PC-3 (cell line): Measurements from ENCODE around the gene UQCR10. TPM values are rescaled to one million over a fixed set of nuclear protein-coding genes. Genes with fewer than 3 reads are reported as not detected.
A peak's percentile ranks its signal among the peaks of the same experiment; 100 is the strongest.

Experiments
- ATAC-seq: fragments of 200-7000 bp; cut with Tn5 transposase; 2 replicates; pipeline ENCODE4 v1.9.1; 2020; ENCODE audit warnings: mild to moderate bottlenecking, moderate library complexity
- Bru-seq: library from RNA; stranded (reverse); fragments of 400-500 nt; gene quantifications from one replicate; lab custom pipeline; 2021; lab: Mats Ljungman, UMichigan
- BruChase-seq, 2 experiments: library from RNA; stranded (reverse); fragments of 400-500 nt; gene quantifications; one replicate each; lab custom pipeline; 2021; lab: Mats Ljungman, UMichigan
- BruUV-seq: library from RNA; stranded (reverse); fragments of 400-500 nt; replicated peaks from 2 replicates; lab custom pipeline; 2021; lab: Mats Ljungman, UMichigan
- CTCF ChIA-PET: fragments of 300-600 bp; sonication (Branson Sonifier 250); formaldehyde crosslinking; loops from one replicate; lab custom pipeline; 2022; ENCODE audit warnings: antibody characterized with exemption; lab: Charles Lee
- POLR2A ChIA-PET: fragments of 300-600 bp; sonication (Branson Sonifier 250); formaldehyde crosslinking; loops from one replicate; lab custom pipeline; 2022; ENCODE audit warnings: antibody characterized with exemption; ENCODE audit not compliant: unreplicated experiment; lab: Charles Lee
- DNase-seq: peaks from one replicate; pipeline ENCODE4 v3.0.0-alpha.2; 2015
- H2AFZ ChIP-seq: fragments of 300-600 bp; sonication (generic); 2 replicates; pipeline ENCODE4 v1.6.0; 2016; ENCODE audit warnings: antibody characterized with exemption, low read length
- H3F3A ChIP-seq: fragments of 300-600 bp; sonication (generic); one replicate; pipeline ENCODE4 v1.6.0; 2017; ENCODE audit warnings: antibody characterized with exemption, low read length, control low read depth, mild to moderate bottlenecking; ENCODE audit not compliant: unreplicated experiment
- H3K27ac ChIP-seq: fragments of 300-600 bp; sonication (generic); 2 replicates; pipeline ENCODE4 v1.5.1; 2016; ENCODE audit warnings: mild to moderate bottlenecking, low read length
- H3K27me3 ChIP-seq: fragments of 300-600 bp; sonication (generic); 2 replicates; pipeline ENCODE4 v1.6.1; 2016; ENCODE audit warnings: low read length, mixed read lengths
- H3K36me3 ChIP-seq: fragments of 300-600 bp; sonication (generic); 2 replicates; pipeline ENCODE4 v1.6.1; 2016; ENCODE audit warnings: low read depth, mixed run types, low read length, mixed read lengths
- H3K4me1 ChIP-seq: fragments of 300-600 bp; sonication (generic); 2 replicates; pipeline ENCODE4 v1.5.1; 2016; ENCODE audit warnings: low read length; ENCODE audit not compliant: insufficient read depth
- H3K4me2 ChIP-seq: fragments of 300-600 bp; sonication (generic); 2 replicates; pipeline ENCODE4 v1.6.0; 2016; ENCODE audit warnings: low read length
- H3K4me3 ChIP-seq: fragments of 300-600 bp; sonication (generic); 2 replicates; pipeline ENCODE4 v1.5.1; 2016; ENCODE audit warnings: mild to moderate bottlenecking, low read length, mixed read lengths
- H3K79me2 ChIP-seq: fragments of 300-600 bp; sonication (generic); 2 replicates; pipeline ENCODE4 v1.6.1; 2017; ENCODE audit warnings: low read length, mixed read lengths
- H3K9ac ChIP-seq: fragments of 300-600 bp; sonication (generic); 2 replicates; pipeline ENCODE4 v1.6.0; 2016; ENCODE audit warnings: mild to moderate bottlenecking, low read length
- H3K9me2 ChIP-seq: fragments of 300-600 bp; sonication (generic); replicated peaks from 2 replicates; pipeline ENCODE4 v1.6.1; 2016; ENCODE audit warnings: mixed run types, low read length, mixed read lengths
- H3K9me3 ChIP-seq: fragments of 300-600 bp; sonication (generic); 2 replicates; pipeline ENCODE4 v1.6.1; 2016; ENCODE audit warnings: low read length, mixed read lengths
- H4K20me1 ChIP-seq: fragments of 300-600 bp; sonication (generic); 2 replicates; pipeline ENCODE4 v1.6.1; 2016; ENCODE audit warnings: low read length, mixed read lengths
- EZH2 ChIP-seq: fragments of 300-600 bp; sonication (generic); IDR thresholded peaks from one replicate; pipeline ENCODE4 v1.6.1; 2017; ENCODE audit warnings: antibody characterized with exemption, mild to moderate bottlenecking, low read length; ENCODE audit not compliant: unreplicated experiment
- EZH2phosphoT487 ChIP-seq: fragments of 300-600 bp; sonication (generic); IDR thresholded peaks from 2 replicates; pipeline ENCODE4 v1.6.1; 2018; ENCODE audit warnings: mild to moderate bottlenecking, antibody characterized with exemption, low read length, borderline replicate concordance
- intact Hi-C: fragments of 100-400 bp; cut with micrococcal nuclease; formaldehyde crosslinking; loops from 2 replicates; pipeline ENCODE4 v1.9.0; 2023
- long read RNA-seq: library from polyadenylated mRNA; unstranded; transcript quantifications from one replicate; pipeline ENCODE4 v2.0.0, GENCODE V29; 2021; ENCODE audit not compliant: unreplicated experiment
- total RNA-seq: library from RNA; depleted of rRNA; stranded (reverse); fragments of >200 nt; gene quantifications from 2 replicates; pipeline ENCODE4 v1.2.3, GENCODE V29; 2014; rRNA removed
- TF ChIP-seq, protein P1 (sequence below): fragments of 300-600 bp; sonication (generic); conservative IDR thresholded peaks from 2 replicates; pipeline ENCODE4 v1.5.1; 2017; ENCODE audit warnings: antibody characterized with exemption, low read depth, mild to moderate bottlenecking, low read length

The UQCR10 gene
- 116 and 196 TPM in 2 replicates for total RNA-seq
- percentile 94 among the genes with signal in this experiment for Bru-seq, nascent RNA
- percentile 98 among the genes with signal in this experiment for BruChase-seq, experiment 1, labeled RNA remaining after a 6-hour chase
- BruChase-seq, experiment 2, labeled RNA remaining after a 2-hour chase, result percentile 86 among the genes with signal in this experiment
- long read RNA-seq, transcript UQCR10-201 (2 exons, 916 nt), result major isoform, 120 of 215 reads
- long read RNA-seq, transcript UQCR10-202 (2 exons, 584 nt), result minor isoform, 39 of 215 reads
- long read RNA-seq, partial matches to known transcripts, result 54 of 215 reads
- long read RNA-seq, other reads (novel, unspliced or antisense), result 2 of 215 reads

DNA sequence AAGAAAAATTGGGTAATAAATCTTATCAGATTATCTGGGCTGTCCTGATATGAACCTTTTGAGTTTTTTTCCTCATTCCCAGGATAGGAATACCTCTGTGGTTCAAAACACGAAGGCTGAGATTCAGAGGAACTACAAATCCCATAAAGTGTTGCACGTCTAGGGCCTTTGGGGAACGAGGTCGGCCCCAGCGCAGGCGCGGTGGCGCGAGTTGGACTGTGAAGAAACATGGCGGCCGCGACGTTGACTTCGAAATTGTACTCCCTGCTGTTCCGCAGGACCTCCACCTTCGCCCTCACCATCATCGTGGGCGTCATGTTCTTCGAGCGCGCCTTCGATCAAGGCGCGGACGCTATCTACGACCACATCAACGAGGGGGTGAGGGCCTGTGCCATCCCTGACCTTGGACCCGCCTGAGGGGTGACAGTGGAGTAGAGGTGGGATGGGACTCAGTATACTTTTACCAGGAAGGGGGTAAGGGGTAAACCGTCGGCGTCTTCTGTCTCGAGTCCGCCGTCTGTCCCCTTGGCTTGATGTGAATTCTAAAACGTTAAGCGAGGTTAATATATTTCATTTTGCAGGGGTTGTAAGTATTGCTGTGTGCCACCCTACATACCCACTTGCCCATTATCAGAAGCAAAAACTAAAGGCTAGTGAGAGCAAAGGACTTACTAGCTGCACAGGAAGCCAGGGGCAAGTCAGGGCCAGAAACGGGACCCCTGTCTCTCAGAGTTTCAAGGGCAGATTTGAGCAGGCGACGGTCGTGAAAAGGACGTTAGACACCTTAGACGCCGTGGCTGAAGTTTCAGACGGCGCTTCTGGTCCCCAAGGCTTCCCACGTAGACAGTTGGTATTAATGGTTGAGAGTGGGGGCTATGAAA, at the start of gene UQCR10:
Gene UQCR10 (plus strand): TSS at position 199 of the 881 bp plus-strand sequence. CDS start 30 bp downstream, at position 229.
- TSS peak; percentile 81 for BruUV-seq
- ChIA-PET POLR2A (interaction anchor here (0.6 to 0.7 kb wide), 3 partner anchors 33 to 56 kb away, joined by 3 to 10 read pairs (median 5); no protein-coding TSS in a partner anchor), CTCF (interaction anchor here (0.7 kb wide), 1 partner anchor 310 kb away, joined by 3 read pairs; no protein-coding TSS in a partner anchor)
- peaks cover 4% of the 10 kb centered on the region for H3F3A ChIP-seq
- peak within 1 kb of the TSS; percentile 99 for H3K9ac ChIP-seq
- intact Hi-C loops, result loop anchor here (2.0 to 10.0 kb wide), 2 partner anchors 67 to 137 kb away; no protein-coding TSS in a partner anchor
- peak within 1 kb of the TSS; percentile 100 for H3K4me3 ChIP-seq
- no peak for TF ChIP-seq EZH2
- TF ChIP-seq, protein P1, sequence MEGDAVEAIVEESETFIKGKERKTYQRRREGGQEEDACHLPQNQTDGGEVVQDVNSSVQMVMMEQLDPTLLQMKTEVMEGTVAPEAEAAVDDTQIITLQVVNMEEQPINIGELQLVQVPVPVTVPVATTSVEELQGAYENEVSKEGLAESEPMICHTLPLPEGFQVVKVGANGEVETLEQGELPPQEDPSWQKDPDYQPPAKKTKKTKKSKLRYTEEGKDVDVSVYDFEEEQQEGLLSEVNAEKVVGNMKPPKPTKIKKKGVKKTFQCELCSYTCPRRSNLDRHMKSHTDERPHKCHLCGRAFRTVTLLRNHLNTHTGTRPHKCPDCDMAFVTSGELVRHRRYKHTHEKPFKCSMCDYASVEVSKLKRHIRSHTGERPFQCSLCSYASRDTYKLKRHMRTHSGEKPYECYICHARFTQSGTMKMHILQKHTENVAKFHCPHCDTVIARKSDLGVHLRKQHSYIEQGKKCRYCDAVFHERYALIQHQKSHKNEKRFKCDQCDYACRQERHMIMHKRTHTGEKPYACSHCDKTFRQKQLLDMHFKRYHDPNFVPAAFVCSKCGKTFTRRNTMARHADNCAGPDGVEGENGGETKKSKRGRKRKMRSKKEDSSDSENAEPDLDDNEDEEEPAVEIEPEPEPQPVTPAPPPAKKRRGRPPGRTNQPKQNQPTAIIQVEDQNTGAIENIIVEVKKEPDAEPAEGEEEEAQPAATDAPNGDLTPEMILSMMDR, result no peak
- TF ChIP-seq EZH2phosphoT487, result no peak
- peak; percentile 82 for DNase-seq
- H3K27ac ChIP-seq, result peak within 1 kb of the TSS; percentile 79
- H3K4me2 ChIP-seq, result peak within 1 kb of the TSS; percentile 91
- peaks cover 9% of the 10 kb centered on the region; the same call in 1 of the 2 replicates for H3K4me1 ChIP-seq
- peak; percentile 64 for ATAC-seq
- no peaks in the 10 kb centered on the region for H3K9me3 ChIP-seq
- H3K79me2 ChIP-seq, result peaks cover 41% of the 10 kb centered on the region
- no peaks in the 10 kb centered on the region for H3K27me3 ChIP-seq
- peaks cover 5% of the 10 kb centered on the region for H3K36me3 ChIP-seq
- no peaks in the 10 kb centered on the region for H4K20me1 ChIP-seq
- no peaks in the 10 kb centered on the region for H3K9me2 ChIP-seq
- H2AFZ ChIP-seq, result peak within 1 kb of the TSS; percentile 98

DNA sequence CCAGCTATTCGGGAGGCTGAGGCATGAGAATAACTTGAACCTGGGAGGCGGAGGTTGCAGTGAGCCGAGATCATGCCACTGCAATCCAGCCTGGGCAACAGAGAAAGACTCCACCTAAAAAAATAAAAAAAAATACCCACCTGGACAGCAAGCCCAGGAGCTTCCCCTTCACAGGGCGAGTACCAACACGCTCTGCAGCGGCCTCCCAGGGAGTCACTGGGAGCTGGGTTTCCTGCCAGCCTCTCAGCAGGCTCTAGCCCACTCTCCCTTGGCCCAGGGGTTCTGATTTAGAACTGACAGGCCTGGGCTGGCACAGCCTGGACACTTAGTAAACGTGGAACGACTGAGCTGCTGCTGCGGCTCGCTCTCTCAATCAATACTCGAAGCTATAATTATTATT, 49.4 kb upstream of the UQCR10 start:
- Histone ChIP-seq H3K27ac (no peak overlapping the region), H3K9me3 (no peaks in the 10 kb centered on the region), H3K4me2 (no peak overlapping the region), H3K27me3 (peaks cover 8% of the 10 kb centered on the region), H3K9me2 (no peaks in the 10 kb centered on the region), H2AFZ (no peak overlapping the region), H3K4me3 (no peak overlapping the region), H4K20me1 (no peaks in the 10 kb centered on the region), H3F3A (no peaks in the 10 kb centered on the region), H3K36me3 (no peaks in the 10 kb centered on the region), H3K4me1 (no peaks in the 10 kb centered on the region; the same call in 1 of the 2 replicates), H3K9ac (no peak overlapping the region), H3K79me2 (no peaks in the 10 kb centered on the region)
- ChIA-PET CTCF (no interaction called here), POLR2A (no interaction called here)
- intact Hi-C loops, result no loop called here
- DNase-seq (no peak), ATAC-seq (no peak)
- no TSS peak for BruUV-seq
- TF ChIP-seq, protein P1, result no peak
- TF ChIP-seq EZH2, result no peak
- TF ChIP-seq EZH2phosphoT487, result no peak
